Measurements from ENCODE around the gene BHLHE41. TPM values are rescaled to one million over a fixed set of nuclear protein-coding genes. Genes with fewer than 3 reads are reported as not detected.

BHLHE41 gene
- polyA plus RNA-seq, 1 donor from 2014 or later = not detected

DNA sequence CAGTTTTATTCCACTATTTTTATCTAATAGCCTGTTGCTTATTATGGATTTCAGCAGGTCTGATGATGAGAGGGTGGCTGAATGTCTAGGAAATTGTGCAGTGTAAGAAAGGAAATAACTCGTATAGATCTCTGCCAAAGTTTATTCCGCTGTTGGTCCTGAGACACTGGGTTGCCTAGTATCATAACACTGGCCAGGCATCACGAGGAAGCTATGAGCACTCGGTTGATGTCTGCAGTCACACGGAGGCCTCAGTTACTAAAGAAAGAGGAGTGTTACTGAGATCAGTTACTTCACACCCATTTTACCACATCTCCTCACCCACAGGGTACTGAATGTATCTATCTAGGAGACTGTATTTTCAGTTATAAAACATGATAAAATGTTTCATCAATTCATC, 21.9 kb downstream of the BHLHE41 start:
- Histone ChIP-seq H3K79me2 (replicated peaks; ENCODE audit: insufficient read depth, low read length) (no peaks in the 10 kb centered on the region), H3K4me3 (ENCODE audit: low read length) (no peak overlapping the region), H3K9ac (ENCODE audit: low read length) (no peak overlapping the region), H3K36me3 (ENCODE audit: insufficient read depth, low read length) (no peaks in the 10 kb centered on the region), H3F3A (ENCODE audit: insufficient read depth, low read length, poor library complexity, severe bottlenecking) (no peaks in the 10 kb centered on the region), H3K4me2 (ENCODE audit: low read length) (no peak overlapping the region), H2AFZ (ENCODE audit: low read depth, low read length) (no peak overlapping the region), H3K27ac (ENCODE audit: low read length) (no peak overlapping the region), H3K27me3 (ENCODE audit: insufficient read depth, low read depth, low read length) (no peaks in the 10 kb centered on the region), H3K9me3 (ENCODE audit: low read length) (no peaks in the 10 kb centered on the region), H4K20me1 (ENCODE audit: insufficient read depth) (no peaks in the 10 kb centered on the region), H3K9me2 (ENCODE audit: insufficient read depth, low read length) (no peaks in the 10 kb centered on the region)
- no peak for TF ChIP-seq MXI1 (conservative IDR thresholded peaks at IDR 0.05; ENCODE audit: poor library complexity, severe bottlenecking)
- TF ChIP-seq EP300 (conservative IDR thresholded peaks at IDR 0.05; ENCODE audit: poor library complexity, severe bottlenecking) = no peak
- TF ChIP-seq TAF1 (IDR thresholded peaks at IDR 0.05; ENCODE audit: low read depth) = no peak
- no peak for TF ChIP-seq CTCF (IDR thresholded peaks at IDR 0.05; ENCODE audit: poor library complexity, severe bottlenecking)
- TF ChIP-seq REST (IDR thresholded peaks at IDR 0.05; ENCODE audit: borderline replicate concordance) = no peak
- no peak for TF ChIP-seq SMC3 (conservative IDR thresholded peaks at IDR 0.05; ENCODE audit: poor library complexity)
- no peak for TF ChIP-seq EZH2 (IDR thresholded peaks at IDR 0.05; ENCODE audit: borderline replicate concordance, insufficient read depth, low read length, poor library complexity, severe bottlenecking)
- no peak for TF ChIP-seq RAD21 (conservative IDR thresholded peaks at IDR 0.05)
- TF ChIP-seq POLR2AphosphoS5 (IDR thresholded peaks at IDR 0.05) = no peak

DNA sequence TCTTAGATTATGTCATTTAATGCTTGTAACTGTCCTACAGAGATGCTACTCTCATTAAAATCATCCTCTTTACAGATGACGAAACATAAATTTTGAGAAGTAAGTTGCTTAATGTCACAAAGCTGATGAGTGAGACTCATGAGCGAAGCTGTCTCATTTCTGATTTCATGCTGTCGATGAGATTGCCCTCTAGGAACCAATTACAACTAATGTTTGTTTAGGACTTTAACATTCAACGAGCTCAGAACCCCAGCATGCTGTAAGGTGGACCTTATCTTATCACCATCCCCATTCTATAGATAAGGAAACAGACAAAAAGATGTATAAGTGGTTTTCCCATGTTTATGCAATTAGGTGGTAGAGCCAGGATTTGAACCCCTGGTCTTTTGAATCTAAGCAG, 23.1 kb downstream of the BHLHE41 start:
- no peaks in the 10 kb centered on the region for H3K27me3 ChIP-seq (ENCODE audit: insufficient read depth, low read depth, low read length)
- TF ChIP-seq CTCF (IDR thresholded peaks at IDR 0.05; ENCODE audit: poor library complexity, severe bottlenecking) = no peak
- H3F3A ChIP-seq (ENCODE audit: insufficient read depth, low read length, poor library complexity, severe bottlenecking) = no peaks in the 10 kb centered on the region
- H3K79me2 ChIP-seq (replicated peaks; ENCODE audit: insufficient read depth, low read length) = no peaks in the 10 kb centered on the region
- no peak overlapping the region for H3K9ac ChIP-seq (ENCODE audit: low read length)
- H3K4me3 ChIP-seq (ENCODE audit: low read length) = no peak overlapping the region
- H4K20me1 ChIP-seq (ENCODE audit: insufficient read depth) = no peaks in the 10 kb centered on the region
- no peaks in the 10 kb centered on the region for H3K9me3 ChIP-seq (ENCODE audit: low read length)
- no peak overlapping the region for H3K4me2 ChIP-seq (ENCODE audit: low read length)
- no peaks in the 10 kb centered on the region for H3K36me3 ChIP-seq (ENCODE audit: insufficient read depth, low read length)
- H3K27ac ChIP-seq (ENCODE audit: low read length) = no peak overlapping the region
- H3K9me2 ChIP-seq (ENCODE audit: insufficient read depth, low read length) = no peaks in the 10 kb centered on the region
- H2AFZ ChIP-seq (ENCODE audit: low read depth, low read length) = no peak overlapping the region

Data from neural cell (in vitro differentiated cells).